Ovary (tissue), 9 donors: ENCODE data around the gene IPCEF1. TPM values are rescaled to one million over a fixed set of nuclear protein-coding genes. Genes with fewer than 3 reads are reported as not detected.

Source experiments
- DNase-seq, 5 donors: peaks; one replicate each; pipeline ENCODE4 v3.0.0-alpha.2; 2019 to 2020
- H3K27ac ChIP-seq, 2 donors: fragments of 200-600 bp; one replicate each; pipeline versions ENCODE4 v1.5.1 to v1.8.0; 2019 to 2022
- H3K27me3 ChIP-seq: fragments of 200-600 bp; one replicate; pipeline ENCODE4 v1.8.0; 2022
- H3K36me3 ChIP-seq: fragments of 200-600 bp; sonication (generic); one replicate; pipeline ENCODE4 v1.5.1; 2019
- H3K4me1 ChIP-seq: one replicate; pipeline ENCODE4 v1.8.1; 2013; ENCODE audit warnings: mild to moderate bottlenecking, moderate library complexity; ENCODE audit not compliant: insufficient read depth
- H3K4me3 ChIP-seq: fragments of 200-600 bp; sonication (generic); one replicate; pipeline ENCODE4 v1.5.1; 2017
- H3K9me3 ChIP-seq, 2 donors: fragments of 200-600 bp in 1 of 2; sonication (generic) in 1 of 2; one replicate each; pipeline versions ENCODE4 v1.5.1 to v1.8.1; 2013 to 2019; ENCODE audit warnings: mild to moderate bottlenecking in 1 of 2, moderate library complexity in 1 of 2
- EP300 ChIP-seq: sonication (generic); formaldehyde crosslinking; IDR thresholded peaks from one replicate; pipeline ENCODE4 v1.6.1; 2017; ENCODE audit warnings: antibody characterized with exemption
- POLR2A ChIP-seq: fragments of 450-650 bp; IDR thresholded peaks from one replicate; pipeline ENCODE4 v1.6.1; 2017; ENCODE audit warnings: antibody characterized with exemption, mild to moderate bottlenecking, moderate library complexity
- WGBS, 3 donors: extraction: QIAGEN DNeasy Blood & Tissue Kit in 1 of 3; methylation state at CpG; one replicate each; pipeline versions ENCODE4 v1.1.5 to v1.1.7; 2013 to 2017; 5-methylcytosine and 5-hydroxymethylcytosine counted together
- intact Hi-C, 4 donors: fragments of 100-400 bp; cut with DNase I; formaldehyde crosslinking; loops; one replicate each; pipeline versions ENCODE4 v1.11.0 to v1.15.1; 2022 to 2023
- polyA plus RNA-seq, 2 donors: library from polyadenylated mRNA; stranded (reverse); fragments of 200-250 nt in 1 of 2; fragments of 350-450 nt in 1 of 2; fragmentation: Illumina TruSeq in 1 of 2; extraction: RNeasy Lipid Tissue Mini Kit (QIAGEN cat#74804) in 1 of 2; gene quantifications; one replicate each; pipeline ENCODE4 v1.2.3, GENCODE V29; 2013 to 2014
- total RNA-seq, 7 donors: library from RNA; depleted of rRNA in 2 of 7; stranded (reverse); fragments of >200 nt in 2 of 7; fragmentation: NEBNext Ultra II Directional in 3 of 7; extraction: Animal tissue kit (Norgen Biotek cat#: 25700) in 3 of 7; gene quantifications; one replicate each; pipeline versions ENCODE4 v1.1.0 to v1.2.4, GENCODE V29; 2016 to 2023
- TF ChIP-seq, protein P1 (sequence below), 3 donors: fragments of 450-650 bp in 2 of 3; fragments of 200-600 bp in 1 of 3; IDR thresholded peaks; one replicate each; pipeline versions ENCODE4 v1.5.1 to v1.8.0; 2016 to 2022; ENCODE audit warnings: antibody characterized with exemption in 3 of 3, mild to moderate bottlenecking in 1 of 3
- donor health status: DM: no; HTN: no; CAD: no; lungs with moderate emphysema.
- donor health status: DM: no; HTN: no; CAD: no.
- donor health status: Bipolar disorder and iron deficiency.
- donor health status: DM: yes; HTN: yes; CAD: no.
- donor health status: DM: no; HTN: no; CAD: no.
- donor health status: DM: yes; HTN: yes; CAD: no.

Gene IPCEF1
- total and polyA plus RNA-seq, 9 donors, result 1.3 to 3.4 (median 1.9) TPM

DNA sequence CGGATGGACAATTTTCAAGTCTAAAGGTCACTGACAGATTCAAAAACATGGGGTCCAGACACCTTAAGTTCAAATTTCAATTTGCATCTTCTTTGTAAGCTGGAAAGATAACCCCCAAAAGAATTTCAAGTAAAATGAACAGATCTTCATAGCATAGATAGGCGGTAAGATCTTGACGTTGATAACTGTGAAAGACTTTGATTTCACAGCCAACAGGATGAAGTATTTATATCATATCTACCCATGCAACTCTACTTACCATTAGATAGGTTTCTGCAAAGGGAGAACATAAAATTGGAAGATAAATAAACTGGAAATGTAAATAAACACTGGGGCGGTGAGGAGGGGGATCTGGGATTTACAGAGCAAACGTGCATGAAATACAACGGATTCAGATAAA lies 137.8 kb downstream of the IPCEF1 start:
- no peak for TF ChIP-seq EP300
- TF ChIP-seq, protein P1, sequence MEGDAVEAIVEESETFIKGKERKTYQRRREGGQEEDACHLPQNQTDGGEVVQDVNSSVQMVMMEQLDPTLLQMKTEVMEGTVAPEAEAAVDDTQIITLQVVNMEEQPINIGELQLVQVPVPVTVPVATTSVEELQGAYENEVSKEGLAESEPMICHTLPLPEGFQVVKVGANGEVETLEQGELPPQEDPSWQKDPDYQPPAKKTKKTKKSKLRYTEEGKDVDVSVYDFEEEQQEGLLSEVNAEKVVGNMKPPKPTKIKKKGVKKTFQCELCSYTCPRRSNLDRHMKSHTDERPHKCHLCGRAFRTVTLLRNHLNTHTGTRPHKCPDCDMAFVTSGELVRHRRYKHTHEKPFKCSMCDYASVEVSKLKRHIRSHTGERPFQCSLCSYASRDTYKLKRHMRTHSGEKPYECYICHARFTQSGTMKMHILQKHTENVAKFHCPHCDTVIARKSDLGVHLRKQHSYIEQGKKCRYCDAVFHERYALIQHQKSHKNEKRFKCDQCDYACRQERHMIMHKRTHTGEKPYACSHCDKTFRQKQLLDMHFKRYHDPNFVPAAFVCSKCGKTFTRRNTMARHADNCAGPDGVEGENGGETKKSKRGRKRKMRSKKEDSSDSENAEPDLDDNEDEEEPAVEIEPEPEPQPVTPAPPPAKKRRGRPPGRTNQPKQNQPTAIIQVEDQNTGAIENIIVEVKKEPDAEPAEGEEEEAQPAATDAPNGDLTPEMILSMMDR (IDR thresholded peaks at IDR 0.05), result no peak
- TF ChIP-seq POLR2A, result no peak
- DNase-seq, result no peak
- H3K9me3 ChIP-seq, result no peaks in the 10 kb centered on the region
- no peaks in the 10 kb centered on the region for H3K4me1 ChIP-seq
- intact Hi-C loops, result no loop called here
- H3K4me3 ChIP-seq, result no peak overlapping the region
- no peaks in the 10 kb centered on the region for H3K36me3 ChIP-seq
- no peaks in the 10 kb centered on the region for H3K27me3 ChIP-seq
- no peak overlapping the region for H3K27ac ChIP-seq
- 85 to 88% (median 87%) methylated on average over 6 of the region's 6 CpGs for WGBS, 3 donors

DNA sequence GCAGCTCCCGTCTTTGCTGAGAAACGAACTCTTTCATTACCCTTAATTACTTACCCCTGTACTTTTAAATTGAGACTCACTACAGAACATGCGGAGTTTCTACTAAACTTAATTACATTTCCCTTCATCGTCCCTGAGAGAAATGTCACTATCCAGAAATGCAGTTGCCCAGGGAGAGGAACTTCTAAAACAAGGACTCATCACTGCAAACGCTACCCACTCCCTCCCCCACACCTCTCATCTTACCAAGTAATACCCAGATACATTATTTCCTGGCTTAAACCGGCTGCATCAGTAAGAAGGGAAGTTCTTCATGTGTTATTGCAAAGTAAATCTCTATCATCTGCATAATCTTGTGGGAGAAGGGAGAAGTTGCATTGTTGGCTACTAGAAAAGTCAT lies 138.3 kb downstream of the IPCEF1 start:
- H3K27me3 ChIP-seq, result no peaks in the 10 kb centered on the region
- H3K4me3 ChIP-seq, result no peak overlapping the region
- H3K9me3 ChIP-seq, result no peaks in the 10 kb centered on the region
- H3K27ac ChIP-seq, result no peak overlapping the region
- intact Hi-C loops, result no loop called here
- 30 to 40% (median 36%) methylated on average over 6 of the region's 6 CpGs for WGBS, 3 donors
- no peaks in the 10 kb centered on the region for H3K36me3 ChIP-seq
- TF ChIP-seq POLR2A (no peak), EP300 (no peak)
- TF ChIP-seq, protein P1 (IDR thresholded peaks at IDR 0.05), result no peak
- H3K4me1 ChIP-seq, result no peaks in the 10 kb centered on the region
- no peak for DNase-seq

- intact Hi-C loops, result no loop called here
- H3K27ac ChIP-seq, result no peak overlapping the region
- WGBS, 3 donors, result 80 to 81% (median 81%) methylated on average over 3 of the region's 3 CpGs
Observed at GRCh38 chr6:154213782-154214181, 142.8 kb downstream of the IPCEF1 start.

GRCh38 chr6:154210678-154211077 lies 145.9 kb downstream of the IPCEF1 start:
- Histone ChIP-seq H3K4me3 (no peak overlapping the region), H3K9me3 (no peaks in the 10 kb centered on the region), H3K36me3 (no peaks in the 10 kb centered on the region), H3K4me1 (no peaks in the 10 kb centered on the region), H3K27me3 (no peaks in the 10 kb centered on the region), H3K27ac (no peak overlapping the region)
- no peak for TF ChIP-seq POLR2A
- no peak for TF ChIP-seq EP300
- TF ChIP-seq, protein P1 (IDR thresholded peaks at IDR 0.05), result no peak
- no peak for DNase-seq
- intact Hi-C loops, result no loop called here

More at GRCh38 chr6:154213782-154214181, 142.8 kb downstream of the IPCEF1 start:
- H3K36me3 ChIP-seq, result no peaks in the 10 kb centered on the region
- no peaks in the 10 kb centered on the region for H3K9me3 ChIP-seq
- TF ChIP-seq EP300 (no peak), POLR2A (no peak)
- TF ChIP-seq, protein P1 (IDR thresholded peaks at IDR 0.05), result no peak
- DNase-seq, result no peak
- no peaks in the 10 kb centered on the region for H3K4me1 ChIP-seq
- H3K4me3 ChIP-seq, result no peak overlapping the region
- H3K27me3 ChIP-seq, result no peaks in the 10 kb centered on the region

GRCh38 chr6:154209555-154209954 lies 147.0 kb downstream of the IPCEF1 start:
- H3K27me3 ChIP-seq, result no peaks in the 10 kb centered on the region
- H3K36me3 ChIP-seq, result no peaks in the 10 kb centered on the region
- no peak overlapping the region for H3K4me3 ChIP-seq
- no peak for DNase-seq
- no peaks in the 10 kb centered on the region for H3K4me1 ChIP-seq
- TF ChIP-seq EP300 (no peak), POLR2A (no peak)
- TF ChIP-seq, protein P1 (IDR thresholded peaks at IDR 0.05), result no peak
- no peaks in the 10 kb centered on the region for H3K9me3 ChIP-seq
- no peak overlapping the region for H3K27ac ChIP-seq
- WGBS, 3 donors, result 54 to 61% (median 56%) methylated on average over 3 of the region's 3 CpGs
- intact Hi-C loops, result no loop called here
